Peyer's patch (tissue), 4 donors: ENCODE measurements around the gene C1QTNF9B. TPM values are rescaled to one million over a fixed set of nuclear protein-coding genes. Genes with fewer than 3 reads are reported as not detected.

Experiments used
- DNase-seq, 3 donors: peaks; one replicate each; pipeline ENCODE4 v3.0.0-alpha.2; 2017 to 2019
- H3K27ac ChIP-seq, 4 donors: fragments of 200-600 bp; sonication (generic); one replicate each; pipeline ENCODE4 v1.5.1; 2016 to 2019
- H3K27me3 ChIP-seq, 2 donors: fragments of 200-600 bp; sonication (generic); one replicate each; pipeline ENCODE4 v1.5.1; 2019
- H3K36me3 ChIP-seq, 3 donors: fragments of 200-600 bp; sonication (generic); one replicate each; pipeline ENCODE4 v1.5.1; 2016 to 2019
- H3K4me1 ChIP-seq, 4 donors: fragments of 200-600 bp; sonication (generic); one replicate each; pipeline ENCODE4 v1.5.1; 2016 to 2019
- H3K4me3 ChIP-seq, 4 donors: fragments of 200-600 bp; sonication (generic); 1 replicate in 3 of 4; 2 replicates in 1 of 4; pipeline ENCODE4 v1.5.1; 2016 to 2019; ENCODE audit warnings: mild to moderate bottlenecking in 1 of 4
- H3K9me3 ChIP-seq, 4 donors: fragments of 200-600 bp; sonication (generic); one replicate each; pipeline ENCODE4 v1.5.1; 2016 to 2019; ENCODE audit warnings: mild to moderate bottlenecking in 1 of 4
- POLR2A ChIP-seq, 2 donors: fragments of 450-650 bp; IDR thresholded peaks; one replicate each; pipeline ENCODE4 v1.5.1; 2017; ENCODE audit warnings: antibody characterized with exemption in 2 of 2, mild to moderate bottlenecking in 2 of 2, moderate library complexity in 2 of 2
- total RNA-seq, 4 donors: library from RNA; depleted of rRNA; stranded (reverse); fragments of >200 nt; gene quantifications; one replicate each; pipeline ENCODE4 v1.1.0, GENCODE V29; 2016
- TF ChIP-seq, protein P1 (sequence below), 6 experiments: fragments of 450-650 bp in 4 of 6; fragments of 200-600 bp in 2 of 6; sonication (generic) in 1 of 6; IDR thresholded peaks; one replicate each; pipeline ENCODE4 v1.5.1; 2017 to 2019; ENCODE audit warnings: antibody characterized with exemption in 6 of 6, mild to moderate bottlenecking in 3 of 6, moderate library complexity in 1 of 6

The C1QTNF9B gene
- total RNA-seq, 4 donors from 2014 or later = 0.80 TPM; not detected in 3

DNA sequence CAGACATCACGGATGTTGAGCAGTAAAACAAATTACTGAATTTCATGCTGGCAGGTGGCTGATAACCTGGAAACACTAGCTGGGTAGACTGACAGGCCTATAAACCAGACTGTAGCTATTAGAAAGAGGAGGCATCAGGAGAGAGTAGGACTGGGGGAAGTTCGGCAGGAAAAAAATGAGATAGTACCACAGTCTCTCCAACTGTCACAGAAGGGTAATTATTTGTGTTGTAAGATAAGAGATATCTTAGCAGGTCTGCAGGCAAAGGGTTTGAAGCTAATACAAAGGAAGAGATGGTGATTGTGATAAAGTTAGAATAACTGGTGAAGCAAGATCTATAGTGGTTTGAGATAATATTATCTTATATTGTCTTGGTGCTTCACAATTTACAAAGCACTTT lies 49.8 kb downstream of the C1QTNF9B start:
- no peak overlapping the region for H3K4me3 ChIP-seq
- H3K27me3 ChIP-seq = no peaks in the 10 kb centered on the region
- DNase-seq = no peak
- no peaks in the 10 kb centered on the region for H3K36me3 ChIP-seq
- TF ChIP-seq, protein P1, sequence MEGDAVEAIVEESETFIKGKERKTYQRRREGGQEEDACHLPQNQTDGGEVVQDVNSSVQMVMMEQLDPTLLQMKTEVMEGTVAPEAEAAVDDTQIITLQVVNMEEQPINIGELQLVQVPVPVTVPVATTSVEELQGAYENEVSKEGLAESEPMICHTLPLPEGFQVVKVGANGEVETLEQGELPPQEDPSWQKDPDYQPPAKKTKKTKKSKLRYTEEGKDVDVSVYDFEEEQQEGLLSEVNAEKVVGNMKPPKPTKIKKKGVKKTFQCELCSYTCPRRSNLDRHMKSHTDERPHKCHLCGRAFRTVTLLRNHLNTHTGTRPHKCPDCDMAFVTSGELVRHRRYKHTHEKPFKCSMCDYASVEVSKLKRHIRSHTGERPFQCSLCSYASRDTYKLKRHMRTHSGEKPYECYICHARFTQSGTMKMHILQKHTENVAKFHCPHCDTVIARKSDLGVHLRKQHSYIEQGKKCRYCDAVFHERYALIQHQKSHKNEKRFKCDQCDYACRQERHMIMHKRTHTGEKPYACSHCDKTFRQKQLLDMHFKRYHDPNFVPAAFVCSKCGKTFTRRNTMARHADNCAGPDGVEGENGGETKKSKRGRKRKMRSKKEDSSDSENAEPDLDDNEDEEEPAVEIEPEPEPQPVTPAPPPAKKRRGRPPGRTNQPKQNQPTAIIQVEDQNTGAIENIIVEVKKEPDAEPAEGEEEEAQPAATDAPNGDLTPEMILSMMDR (IDR thresholded peaks at IDR 0.05) = no peak
- no peak for TF ChIP-seq POLR2A (IDR thresholded peaks at IDR 0.05)
- H3K9me3 ChIP-seq = no peaks in the 10 kb centered on the region
- no peaks in the 10 kb centered on the region for H3K4me1 ChIP-seq
- H3K27ac ChIP-seq = no peak overlapping the region

DNA sequence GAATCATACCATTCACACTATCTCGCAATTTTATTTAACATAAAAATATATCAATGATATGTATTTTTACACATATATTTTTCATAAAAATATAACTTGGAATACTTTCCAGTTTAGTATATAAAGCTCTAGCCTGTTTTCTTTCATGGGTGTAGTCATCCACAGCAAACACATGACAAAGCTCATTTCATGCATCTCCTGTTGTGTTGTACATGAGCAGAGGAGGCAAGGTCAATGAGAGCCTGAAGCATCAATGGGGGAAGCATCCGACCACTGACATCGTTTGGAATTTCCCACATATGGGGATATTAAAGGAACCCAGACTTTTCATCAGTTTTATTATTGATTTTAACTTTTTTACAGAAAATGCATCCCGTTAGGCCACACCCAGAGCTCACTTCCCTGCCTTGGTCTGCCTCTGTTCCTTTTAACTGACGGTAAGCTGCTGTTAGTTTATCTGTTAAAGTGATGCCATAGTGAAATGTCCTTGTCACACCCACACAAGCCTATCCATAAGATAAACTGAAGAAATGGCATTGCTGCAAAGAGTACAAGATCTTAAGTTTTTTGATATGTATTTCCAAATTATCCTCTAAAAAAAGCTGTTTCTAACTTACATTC lies 52.1 kb downstream of the C1QTNF9B start:
- no peak for TF ChIP-seq POLR2A (IDR thresholded peaks at IDR 0.05)
- TF ChIP-seq, protein P1 (IDR thresholded peaks at IDR 0.05) = no peak

DNA sequence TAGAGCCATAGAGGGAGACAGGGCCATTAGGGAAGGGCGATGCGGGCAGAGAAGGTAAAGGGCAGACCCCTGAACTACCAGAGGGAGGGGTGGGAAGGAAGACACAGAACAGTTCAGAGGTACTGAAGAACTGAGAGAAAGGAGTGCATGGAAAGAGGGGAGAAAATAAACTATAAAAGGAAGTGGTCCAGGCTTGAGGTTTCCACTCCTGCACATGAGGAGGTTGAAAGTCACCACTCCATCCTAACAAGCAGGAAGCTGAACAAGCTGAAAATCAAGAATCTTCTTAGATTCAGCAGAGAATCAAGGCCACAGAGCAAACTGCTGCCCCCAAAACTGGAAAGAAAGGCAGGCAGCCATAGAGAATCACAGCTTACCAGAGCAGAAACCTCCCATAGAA lies 53.2 kb downstream of the C1QTNF9B start:
- Histone ChIP-seq H3K27me3 (no peaks in the 10 kb centered on the region), H3K4me1 (no peaks in the 10 kb centered on the region), H3K36me3 (no peaks in the 10 kb centered on the region), H3K9me3 (no peaks in the 10 kb centered on the region), H3K4me3 (no peak overlapping the region), H3K27ac (no peak overlapping the region)
- DNase-seq = no peak
- TF ChIP-seq, protein P1 (IDR thresholded peaks at IDR 0.05) = no peak
- no peak for TF ChIP-seq POLR2A (IDR thresholded peaks at IDR 0.05)

More for the DNA sequence above, 52.1 kb downstream of the C1QTNF9B start:
- Histone ChIP-seq H3K4me1 (no peaks in the 10 kb centered on the region), H3K9me3 (no peaks in the 10 kb centered on the region), H3K36me3 (no peaks in the 10 kb centered on the region), H3K27me3 (no peaks in the 10 kb centered on the region), H3K4me3 (no peak overlapping the region), H3K27ac (no peak overlapping the region)
- no peak for DNase-seq

DNA sequence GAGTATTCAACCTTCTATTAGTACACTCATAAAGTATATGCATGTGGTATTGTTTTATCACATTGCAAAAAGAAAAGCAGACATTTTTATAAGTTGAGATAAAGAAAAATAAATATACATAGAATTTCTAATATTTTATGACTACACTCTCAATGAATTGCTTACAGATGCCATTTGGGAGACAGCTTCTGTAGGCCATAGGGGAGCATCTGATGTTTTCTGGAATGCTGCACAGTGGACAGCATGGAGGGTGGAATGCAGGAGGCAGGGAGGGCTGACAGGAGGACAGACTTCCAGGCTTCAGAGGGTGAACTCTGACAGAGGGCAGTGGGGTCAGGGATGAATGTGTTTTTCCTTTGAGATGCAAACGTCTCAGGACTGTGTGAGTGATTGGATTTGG lies 53.9 kb downstream of the C1QTNF9B start:
- H3K27ac ChIP-seq = no peak overlapping the region
- H3K4me3 ChIP-seq = no peak overlapping the region
- H3K4me1 ChIP-seq = no peaks in the 10 kb centered on the region
- H3K27me3 ChIP-seq = no peaks in the 10 kb centered on the region
- no peaks in the 10 kb centered on the region for H3K9me3 ChIP-seq
- DNase-seq = no peak
- TF ChIP-seq, protein P1 (IDR thresholded peaks at IDR 0.05) = no peak
- no peak for TF ChIP-seq POLR2A (IDR thresholded peaks at IDR 0.05)
- H3K36me3 ChIP-seq = no peaks in the 10 kb centered on the region

DNA sequence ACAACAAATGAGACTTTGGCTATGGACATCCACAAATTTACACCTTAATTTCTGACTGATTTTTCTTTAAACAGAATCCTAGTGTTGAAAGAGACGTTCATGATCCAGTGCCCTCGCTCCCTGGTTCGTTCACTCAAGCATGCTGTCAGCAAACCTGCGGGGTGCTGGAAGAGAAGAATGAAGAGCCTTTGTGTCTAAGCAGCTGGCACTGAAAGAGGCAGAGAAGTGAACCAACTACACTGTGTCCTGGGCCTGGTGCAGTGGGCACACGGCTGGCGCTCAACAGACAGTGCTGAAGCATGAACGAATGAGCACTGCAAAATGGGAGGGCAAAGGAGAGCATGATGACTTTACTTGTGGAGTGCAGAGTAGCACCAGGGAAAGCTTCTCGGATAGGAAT lies 54.9 kb downstream of the C1QTNF9B start:
- Histone ChIP-seq H3K27ac (no peak overlapping the region), H3K9me3 (no peaks in the 10 kb centered on the region), H3K27me3 (no peaks in the 10 kb centered on the region), H3K4me1 (no peaks in the 10 kb centered on the region), H3K36me3 (no peaks in the 10 kb centered on the region), H3K4me3 (no peak overlapping the region)
- no peak for TF ChIP-seq POLR2A (IDR thresholded peaks at IDR 0.05)
- TF ChIP-seq, protein P1 (IDR thresholded peaks at IDR 0.05) = no peak
- DNase-seq = no peak

Other genes with a start within 250 kb of the C1QTNF9B start
- 10 to 100 TPM; 10.7 to 17.0 (median 12.5) TPM for gene MIPEP, start 8.1 kb downstream of the C1QTNF9B start, total RNA-seq